ENCODE results near the gene USP3.
"Not testable (repeated sequence)": the region's sequence is repeated elsewhere in the genome, so short reads cannot be mapped to it uniquely, and the experiment has no call there.

The USP3 gene

GRCh38 chr15:63597038-63597790 lies 92.8 kb downstream of the USP3 start, which contains the start of gene FBXL22:
TSS of gene FBXL22 (plus strand) at chr15:63597387. CDS start at chr15:63597393, 6 bp downstream.
- ATAC-seq = no peak

- ATAC-seq = no peak
These were observed 93.4 kb downstream of the USP3 start for GRCh38 chr15:63597821-63598220.

- no peak for ATAC-seq
These were observed 94.3 kb downstream of the USP3 start for GRCh38 chr15:63598473-63599400.

- ATAC-seq = peak in 1 of 2 donors; percentile 16
These were observed 95.1 kb downstream of the USP3 start for GRCh38 chr15:63599401-63600000.

GRCh38 chr15:63600001-63600615 lies 95.7 kb downstream of the USP3 start:
- ATAC-seq = peak in 1 of 2 donors; percentile 1

GRCh38 chr15:63600616-63601025 lies 96.2 kb downstream of the USP3 start:
- ATAC-seq = peak; percentile 82 to 85

GRCh38 chr15:63601026-63601703 lies 96.8 kb downstream of the USP3 start:
- peak; percentile 4 to 6 for ATAC-seq

- ATAC-seq = no peak
These were observed 97.4 kb downstream of the USP3 start for GRCh38 chr15:63601704-63602185.

DNA sequence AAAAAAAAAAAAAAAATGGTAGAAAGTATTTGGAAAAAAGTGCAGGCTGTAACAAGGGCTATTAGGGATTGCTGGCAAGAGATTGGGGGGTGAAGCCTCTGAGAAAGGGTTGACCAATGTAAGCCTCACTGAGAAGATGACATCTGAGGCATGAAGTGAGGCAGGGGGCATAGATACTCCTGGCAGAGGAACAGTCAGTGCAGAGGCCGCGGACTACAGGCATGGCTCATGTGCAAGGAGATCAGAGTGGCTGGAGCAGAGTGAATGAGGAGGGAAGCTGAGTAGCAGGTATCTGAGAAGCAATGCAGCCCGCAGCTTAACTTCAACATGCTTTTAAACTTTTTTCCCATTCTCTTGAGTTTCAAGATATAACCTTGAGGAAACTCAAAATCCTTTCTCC lies 98.2 kb downstream of the USP3 start:
- no peak for ATAC-seq

DNA sequence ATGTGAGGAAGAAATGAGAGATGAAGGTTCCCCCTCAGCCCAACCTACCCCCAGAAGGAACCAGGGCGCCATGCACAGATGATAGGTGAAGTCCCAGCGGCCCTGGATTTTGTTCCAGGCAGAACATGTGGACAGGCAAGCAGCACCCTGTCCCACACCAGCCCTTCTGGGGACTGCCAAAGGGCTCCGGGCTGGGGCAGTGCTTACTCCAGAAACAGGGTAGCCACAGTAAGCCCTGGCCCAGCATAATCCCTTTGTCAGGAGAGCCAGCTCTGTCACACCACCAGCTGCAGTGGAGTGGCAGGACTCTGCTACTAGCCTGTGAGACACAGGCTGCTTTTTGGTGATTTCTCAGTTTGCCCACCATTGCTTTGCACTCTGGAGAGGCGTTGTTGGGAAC lies 99.1 kb downstream of the USP3 start:
- ATAC-seq = no peak

- ATAC-seq = no peak
These were observed 99.9 kb downstream of the USP3 start for GRCh38 chr15:63604281-63604680.

DNA sequence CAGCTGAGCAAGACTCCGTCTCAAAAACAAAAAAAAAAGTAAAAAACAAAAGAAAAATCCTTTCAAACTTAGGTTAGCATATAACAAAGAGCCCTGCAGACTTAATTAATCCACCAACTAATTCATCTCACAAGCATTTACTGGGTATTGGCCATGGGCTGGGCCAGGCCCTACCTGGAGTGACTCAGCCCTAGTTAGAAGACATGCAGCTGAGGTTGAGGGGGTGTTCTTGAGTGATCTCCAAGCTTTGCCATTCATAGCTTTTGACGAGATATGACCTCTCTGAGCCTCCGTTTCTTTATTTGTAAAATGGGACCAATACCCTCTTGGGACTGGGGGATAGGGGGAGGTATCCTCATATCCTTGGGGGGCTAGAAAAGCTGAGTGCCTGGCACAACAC lies 100.6 kb downstream of the USP3 start:
- ATAC-seq = no peak

DNA sequence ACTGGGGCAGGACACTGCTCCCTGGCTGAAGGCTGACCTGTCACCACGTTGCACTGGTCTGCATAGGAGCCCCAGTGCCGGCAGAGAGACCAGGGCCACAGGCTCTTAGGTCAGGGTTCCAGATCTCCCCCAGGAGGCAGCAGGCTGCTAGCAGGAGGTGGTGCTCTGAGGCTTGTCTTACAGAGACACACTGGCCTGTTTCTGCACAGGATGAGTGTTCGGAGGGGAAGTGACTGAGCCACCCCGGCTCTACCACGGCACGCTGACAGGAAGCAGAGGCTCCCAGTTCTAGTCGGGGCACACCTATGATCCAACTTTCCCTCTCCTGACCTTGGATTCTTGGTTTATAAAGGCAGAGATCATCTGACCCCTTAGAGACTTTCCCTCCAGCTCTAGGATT lies 101.4 kb downstream of the USP3 start:
- peak; percentile 71 to 72 for ATAC-seq

DNA sequence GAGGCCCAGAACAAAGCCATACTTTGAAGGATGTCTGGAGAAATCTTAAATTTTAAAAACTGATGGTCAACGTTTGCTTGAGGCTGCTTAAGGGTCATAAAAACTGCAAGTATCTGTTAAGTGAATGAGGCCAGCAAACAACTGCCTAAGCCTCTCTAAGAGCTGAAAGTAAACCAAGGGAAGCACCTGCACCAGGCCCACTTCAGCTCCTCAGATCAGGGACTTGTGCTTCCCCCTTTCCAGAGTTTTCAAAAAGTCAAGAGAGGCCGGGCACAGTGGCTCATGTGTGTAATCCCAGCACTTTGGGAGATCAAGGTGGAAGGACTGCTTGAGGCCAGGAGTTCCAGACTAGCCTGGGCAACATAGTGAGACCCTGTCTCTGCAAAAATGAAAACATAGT lies 101.9 kb downstream of the USP3 start:
- ATAC-seq = no peak

DNA sequence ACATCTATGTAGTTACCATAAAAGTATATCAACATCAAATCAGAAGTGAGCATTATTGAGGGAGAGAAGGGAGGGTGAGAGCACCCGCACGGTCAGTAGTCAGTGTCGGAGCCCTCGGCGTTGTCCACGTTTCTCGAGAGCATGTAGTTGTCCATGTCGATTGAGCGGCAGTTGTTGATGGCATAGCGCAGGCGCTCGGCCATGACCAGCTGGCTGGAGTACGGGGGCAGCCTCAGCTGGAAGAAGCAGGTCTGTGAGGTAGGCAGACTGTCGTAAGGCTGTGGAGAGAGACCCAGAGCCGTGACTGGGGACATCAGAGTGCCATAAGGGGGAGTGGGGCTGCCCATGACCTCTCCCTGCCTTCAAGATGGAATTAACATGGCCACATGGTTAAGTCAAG lies 104.6 kb downstream of the USP3 start:
- no peak for ATAC-seq

DNA sequence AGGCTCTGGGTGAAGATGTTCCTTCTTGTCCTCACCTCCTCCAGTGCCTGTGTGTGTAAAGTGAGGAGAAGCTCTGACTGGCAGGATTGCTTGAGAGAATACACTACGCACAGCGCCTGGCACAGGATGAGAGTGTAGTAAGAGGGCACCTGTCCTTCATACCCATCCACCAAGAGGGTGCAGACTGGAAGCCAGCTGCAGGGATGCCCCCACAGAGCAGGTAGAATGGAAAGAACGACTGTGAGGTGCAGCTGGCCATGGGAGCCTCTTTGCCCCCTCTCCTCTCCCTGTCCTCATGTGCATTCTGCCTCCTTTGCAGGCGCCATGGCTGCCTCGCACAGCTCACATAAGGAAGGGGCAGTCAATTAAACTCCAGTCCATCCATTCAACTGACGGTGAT lies 105.1 kb downstream of the USP3 start:
- ATAC-seq = no peak

GRCh38 chr15:63610209-63610841 lies 105.9 kb downstream of the USP3 start:
- ATAC-seq = peak; percentile 87 to 91

- ATAC-seq = no peak
These were observed 106.8 kb downstream of the USP3 start for GRCh38 chr15:63611177-63611576.

DNA sequence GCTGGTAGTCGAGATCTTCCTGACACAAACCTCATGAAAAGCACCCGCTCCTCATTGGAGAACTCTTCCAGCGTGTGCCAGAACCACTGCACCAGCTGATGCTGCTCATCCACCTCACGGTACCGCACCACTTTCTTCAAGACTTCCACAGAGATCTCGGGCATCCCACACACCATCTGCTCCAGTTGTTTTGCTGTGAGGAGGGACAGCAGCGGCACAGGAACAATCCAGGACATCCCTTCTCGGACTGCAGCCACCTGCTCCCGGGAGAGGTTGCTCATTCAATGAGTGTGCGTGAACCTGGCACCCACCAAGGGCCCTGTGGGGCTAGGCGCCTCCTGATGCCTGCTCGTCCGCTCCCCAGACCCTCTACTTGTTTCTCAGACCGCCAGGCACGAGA lies 107.9 kb downstream of the USP3 start:
- no peak for ATAC-seq

- ATAC-seq = no peak
These were observed 111.5 kb downstream of the USP3 start for GRCh38 chr15:63615935-63616334.

- ATAC-seq = not testable (repeated sequence)
These were observed 112.8 kb downstream of the USP3 start for GRCh38 chr15:63617147-63617546.

DNA sequence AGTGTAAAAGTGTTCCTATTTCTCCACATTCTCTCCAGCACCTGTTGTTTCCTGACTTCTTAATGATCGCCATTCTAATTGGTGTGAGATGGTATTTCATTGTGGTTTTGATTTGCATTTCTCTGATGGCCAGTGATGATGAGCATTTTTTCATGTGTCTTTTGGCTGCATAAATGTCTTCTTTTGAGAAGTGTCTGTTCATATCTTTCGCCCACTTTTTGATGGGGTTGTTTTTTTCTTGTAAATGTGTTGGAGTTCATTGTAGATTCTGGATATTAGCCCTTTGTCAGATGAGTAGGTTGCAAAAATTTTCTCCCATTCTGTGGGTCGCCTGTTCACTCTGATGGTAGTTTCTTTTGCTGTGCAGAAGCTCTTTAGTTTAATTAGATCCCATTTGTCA lies 113.2 kb downstream of the USP3 start:
- not testable (repeated sequence) for ATAC-seq

Measured in activated CD4-positive, CD25-positive, alpha-beta regulatory T cell treated with anti-CD3 and anti-CD28 coated beads, Interleukin-2, amount 50 U/mL, for 24 hours (primary cell).